Measurements from ENCODE around the gene CASP7.
"Not testable (repeated sequence)": the region's sequence is repeated elsewhere in the genome, so short reads cannot be mapped to it uniquely, and the experiment has no call there.

CASP7 gene

GRCh38 chr10:113756940-113757543 is 77.3 kb downstream of the CASP7 start:
- no peak for TF ChIP-seq CTCF (IDR thresholded peaks at IDR 0.05; ENCODE audit: low read depth, low read length)
- no peak for DNase-seq (ENCODE audit: low read depth in 2 of 2)
- no peak overlapping the region for H3K4me3 ChIP-seq (replicated peaks in 1 of 2; ENCODE audit: low read depth in 2 of 2, low read length in 2 of 2)

- no peak overlapping the region for H3K4me3 ChIP-seq (replicated peaks in 1 of 2; ENCODE audit: low read depth in 2 of 2, low read length in 2 of 2)
- DNase-seq (ENCODE audit: low read depth in 2 of 2): no peak
- TF ChIP-seq CTCF (IDR thresholded peaks at IDR 0.05; ENCODE audit: low read depth, low read length): no peak
Measured at GRCh38 chr10:113762083-113762482, 82.4 kb downstream of the CASP7 start.

- no peak for DNase-seq (ENCODE audit: low read depth in 2 of 2)
- no peak for TF ChIP-seq CTCF (IDR thresholded peaks at IDR 0.05; ENCODE audit: low read depth, low read length)
- no peak overlapping the region for H3K4me3 ChIP-seq (replicated peaks in 1 of 2; ENCODE audit: low read depth in 2 of 2, low read length in 2 of 2)
Measured at GRCh38 chr10:113764582-113764981, 84.9 kb downstream of the CASP7 start.

- no peak overlapping the region for H3K4me3 ChIP-seq (replicated peaks in 1 of 2; ENCODE audit: low read depth in 2 of 2, low read length in 2 of 2)
- no peak for TF ChIP-seq CTCF (IDR thresholded peaks at IDR 0.05; ENCODE audit: low read depth, low read length)
- DNase-seq (ENCODE audit: low read depth in 2 of 2): no peak
Measured at GRCh38 chr10:113765910-113766309, 86.2 kb downstream of the CASP7 start.

- H3K4me3 ChIP-seq (replicated peaks in 1 of 2; ENCODE audit: low read depth in 2 of 2, low read length in 2 of 2): no peak overlapping the region
- TF ChIP-seq CTCF (IDR thresholded peaks at IDR 0.05; ENCODE audit: low read depth, low read length): no peak
Measured at GRCh38 chr10:113767222-113767621, 87.5 kb downstream of the CASP7 start.

GRCh38 chr10:113770346-113770745 is 90.6 kb downstream of the CASP7 start:
- no peak for DNase-seq (ENCODE audit: low read depth in 2 of 2)
- no peak for TF ChIP-seq CTCF (IDR thresholded peaks at IDR 0.05; ENCODE audit: low read depth, low read length)
- no peak overlapping the region for H3K4me3 ChIP-seq (replicated peaks in 1 of 2; ENCODE audit: low read depth in 2 of 2, low read length in 2 of 2)

More at GRCh38 chr10:113767222-113767621, 87.5 kb downstream of the CASP7 start:
- no peak for DNase-seq (ENCODE audit: low read depth in 2 of 2)

GRCh38 chr10:113771131-113771530 is 91.4 kb downstream of the CASP7 start:
- not testable (repeated sequence) for H3K4me3 ChIP-seq (replicated peaks in 1 of 2; ENCODE audit: low read depth in 2 of 2, low read length in 2 of 2); DNase-seq (ENCODE audit: low read depth in 2 of 2)

All from cardiac fibroblast (primary cell).